Testis (tissue), 2 donors: ENCODE results near the gene MTCL1.

Source experiments
- CTCF ChIP-seq, 3 experiments: fragments of 450-650 bp in 2 of 3; fragments of 200-600 bp in 1 of 3; sonication (generic) in 1 of 3; IDR thresholded peaks; one replicate each; pipeline ENCODE4 v1.5.1; 2016 to 2019; ENCODE audit warnings: antibody characterized with exemption in 3 of 3, mild to moderate bottlenecking in 2 of 3, moderate library complexity in 1 of 3
- POLR2A ChIP-seq: fragments of 450-650 bp; IDR thresholded peaks from one replicate; pipeline ENCODE4 v1.6.1; 2017; ENCODE audit warnings: antibody characterized with exemption, mild to moderate bottlenecking, moderate library complexity

GRCh38 chr18:8779251-8779650, 73.9 kb downstream of the MTCL1 start:
- no peak for TF ChIP-seq CTCF (IDR thresholded peaks at IDR 0.05)
- no peak for TF ChIP-seq POLR2A
